Psoas muscle (tissue), 8 donors: ENCODE measurements around the gene FANCC. TPM values are rescaled to one million over a fixed set of nuclear protein-coding genes. Genes with fewer than 3 reads are reported as not detected.

ENCODE experiments used
- ATAC-seq, 4 donors: fragments of 200-7000 bp; cut with Tn5 transposase; one replicate each; pipeline ENCODE4 v1.9.1; 2020; ENCODE audit warnings: moderate library complexity in 3 of 4, mild to moderate bottlenecking in 2 of 4
- DNase-seq, 2 donors: peaks; one replicate each; pipeline ENCODE4 v3.0.0-alpha.2; 2020
- H3K27ac ChIP-seq: fragments of 200-600 bp; one replicate; pipeline ENCODE4 v1.8.0; 2022
- H3K27me3 ChIP-seq, 3 donors: fragments of 200-600 bp in 1 of 3; one replicate each; pipeline versions ENCODE4 v1.6.1 to v1.8.0; 2013 to 2022; ENCODE audit warnings: low read length in 2 of 3, mild to moderate bottlenecking in 2 of 3, moderate library complexity in 1 of 3; ENCODE audit not compliant: insufficient read depth in 3 of 3
- H3K36me3 ChIP-seq, 2 donors: fragments of 200-600 bp in 1 of 2; one replicate each; pipeline versions ENCODE4 v1.6.1 to v1.8.0; 2013 to 2022; ENCODE audit warnings: low read depth in 1 of 2, mild to moderate bottlenecking in 1 of 2, moderate library complexity in 1 of 2; ENCODE audit not compliant: insufficient read depth in 1 of 2
- H3K4me1 ChIP-seq: fragments of 200-600 bp; one replicate; pipeline ENCODE4 v1.8.0; 2022
- H3K4me3 ChIP-seq: fragments of 200-600 bp; one replicate; pipeline ENCODE4 v1.8.0; 2022; ENCODE audit warnings: mild to moderate bottlenecking
- H3K9me3 ChIP-seq: fragments of 200-600 bp; one replicate; pipeline ENCODE4 v1.8.0; 2022
- CTCF ChIP-seq: fragments of 200-600 bp; IDR thresholded peaks from one replicate; pipeline ENCODE4 v1.8.0; 2022; ENCODE audit warnings: antibody characterized with exemption
- WGBS, 3 donors: extraction: QIAGEN DNeasy Blood & Tissue Kit; methylation state at CpG; one replicate each; pipeline versions ENCODE4 v1.1.6 to v1.1.7; 2013; 5-methylcytosine and 5-hydroxymethylcytosine counted together
- intact Hi-C, 2 donors: fragments of 100-400 bp; cut with DNase I; formaldehyde crosslinking; loops; one replicate each; pipeline versions ENCODE4 v1.11.0 to v1.14.2; 2022
- polyA plus RNA-seq, 3 donors: library from polyadenylated mRNA; stranded (reverse); fragments of 200-250 nt; gene quantifications; one replicate each; pipeline ENCODE4 v1.2.3, GENCODE V29; 2013
- total RNA-seq, 4 donors: library from RNA; stranded (reverse); fragmentation: NEBNext Ultra II Directional in 2 of 4; extraction: Animal tissue kit (Norgen Biotek cat#: 25700) in 2 of 4; gene quantifications; one replicate each; pipeline versions ENCODE4 v1.2.1 to v1.2.4, GENCODE V29; 2021 to 2023
- donor health status: healthy with polysubstance abuse.
- donor health status: DM: no; HTN: no; CAD: no; lungs with moderate emphysema.
- donor health status: Bipolar disorder and iron deficiency.
- donor health status: healthy.
- donor health status: DM: yes; HTN: yes; CAD: no.
- donor health status: DM: no; HTN: no; CAD: no.
- donor health status: DM: no; HTN: no; CAD: no.
- donor health status: DM: yes; HTN: yes; CAD: no.

The FANCC gene
- total and polyA plus RNA-seq, 7 donors = 2.1 to 5.2 (median 3.6) TPM

- Histone ChIP-seq H3K36me3 (peaks cover 0 to 3% of the 10 kb centered on the region in 2 donors), H3K27ac (peak overlapping the region; percentile 89)
- 28 to 43% (median 35%) methylated on average over 18 to 19 of the region's 19 CpGs for whole genome bisulfite sequencing, 3 donors
Observed at GRCh38 chr9:95092262-95093072, 225.0 kb downstream of the FANCC start.

GRCh38 chr9:95091601-95092261, 225.8 kb downstream of the FANCC start:
- Histone ChIP-seq H3K27ac (peak overlapping the region; percentile 89), H3K36me3 (peaks cover 0 to 7% of the 10 kb centered on the region in 2 donors), H3K4me1 (peaks cover 77% of the 10 kb centered on the region), H3K4me3 (no peak overlapping the region), H3K9me3 (no peaks in the 10 kb centered on the region), H3K27me3 (no peaks in the 10 kb centered on the region)
- TF ChIP-seq CTCF = no peak
- intact Hi-C loops = loop anchor here in 1 of 2 donors (5.0 kb wide), 1 partner anchor 84 kb away; no protein-coding TSS in a partner anchor
- ATAC-seq = no peak
- WGBS, 3 donors = 24 to 39% (median 31%) methylated on average over 12 of the region's 12 CpGs
- DNase-seq = no peak

More at GRCh38 chr9:95092262-95093072, 225.0 kb downstream of the FANCC start:
- Histone ChIP-seq H3K4me3 (no peak overlapping the region), H3K27me3 (no peaks in the 10 kb centered on the region), H3K4me1 (peaks cover 74% of the 10 kb centered on the region), H3K9me3 (no peaks in the 10 kb centered on the region)
- intact Hi-C loops = loop anchor here in 1 of 2 donors (5.0 kb wide), 1 partner anchor 85 kb away; no protein-coding TSS in a partner anchor
- DNase-seq (no peak), ATAC-seq (peak; percentile 8 to 27 (median 14))
- no peak for TF ChIP-seq CTCF

GRCh38 chr9:95090871-95091577, 226.5 kb downstream of the FANCC start:
- Histone ChIP-seq H3K27me3 (no peaks in the 10 kb centered on the region), H3K4me1 (peaks cover 84% of the 10 kb centered on the region), H3K36me3 (peaks cover 0 to 14% of the 10 kb centered on the region in 2 donors), H3K4me3 (no peak overlapping the region), H3K27ac (peak overlapping the region; percentile 89), H3K9me3 (no peaks in the 10 kb centered on the region)
- DNase-seq = no peak
- ATAC-seq = peak in 3 of 4 donors; percentile 14 to 27 (median 14)
- WGBS, 3 donors = 31 to 50% (median 37%) methylated on average over 14 of the region's 14 CpGs
- intact Hi-C loops = loop anchor here in 1 of 2 donors (5.0 kb wide), 1 partner anchor 84 kb away; no protein-coding TSS in a partner anchor
- no peak for TF ChIP-seq CTCF

- TF ChIP-seq CTCF = no peak
- 16 to 19% (median 17%) methylated on average over 21 to 22 of the region's 22 CpGs for WGBS, 3 donors
- no peaks in the 10 kb centered on the region for H3K27me3 ChIP-seq
- no peak overlapping the region for H3K4me3 ChIP-seq
- peak; percentile 72 to 87 for DNase-seq
- H3K36me3 ChIP-seq = peaks cover 0 to 22% of the 10 kb centered on the region in 2 donors
- H3K9me3 ChIP-seq = no peaks in the 10 kb centered on the region
- intact Hi-C loops = loop anchor here in 1 of 2 donors (5.0 kb wide), 1 partner anchor 83 kb away; no protein-coding TSS in a partner anchor
- peaks cover 87% of the 10 kb centered on the region for H3K4me1 ChIP-seq
- ATAC-seq = peak; percentile 62 to 70 (median 66)
- peak overlapping the region; percentile 89 for H3K27ac ChIP-seq
Observed at GRCh38 chr9:95090023-95090791, 227.3 kb downstream of the FANCC start.
